Neural progenitor cell (in vitro differentiated cells): ENCODE measurements around the gene KRTAP3-2.

Experiments
- EZH2 ChIP-seq: fragments of 200-600 bp; sonication (generic); IDR thresholded peaks from 2 replicates; pipeline ENCODE4 v1.6.1; 2017; ENCODE audit warnings: antibody characterized with exemption, mild to moderate bottlenecking, moderate library complexity
- TF ChIP-seq, protein P1 (sequence below): fragments of 200-600 bp; sonication (generic); IDR thresholded peaks from 2 replicates; pipeline ENCODE4 v1.5.1; 2017; ENCODE audit warnings: antibody characterized with exemption, mild to moderate bottlenecking

- TF ChIP-seq, protein P1, sequence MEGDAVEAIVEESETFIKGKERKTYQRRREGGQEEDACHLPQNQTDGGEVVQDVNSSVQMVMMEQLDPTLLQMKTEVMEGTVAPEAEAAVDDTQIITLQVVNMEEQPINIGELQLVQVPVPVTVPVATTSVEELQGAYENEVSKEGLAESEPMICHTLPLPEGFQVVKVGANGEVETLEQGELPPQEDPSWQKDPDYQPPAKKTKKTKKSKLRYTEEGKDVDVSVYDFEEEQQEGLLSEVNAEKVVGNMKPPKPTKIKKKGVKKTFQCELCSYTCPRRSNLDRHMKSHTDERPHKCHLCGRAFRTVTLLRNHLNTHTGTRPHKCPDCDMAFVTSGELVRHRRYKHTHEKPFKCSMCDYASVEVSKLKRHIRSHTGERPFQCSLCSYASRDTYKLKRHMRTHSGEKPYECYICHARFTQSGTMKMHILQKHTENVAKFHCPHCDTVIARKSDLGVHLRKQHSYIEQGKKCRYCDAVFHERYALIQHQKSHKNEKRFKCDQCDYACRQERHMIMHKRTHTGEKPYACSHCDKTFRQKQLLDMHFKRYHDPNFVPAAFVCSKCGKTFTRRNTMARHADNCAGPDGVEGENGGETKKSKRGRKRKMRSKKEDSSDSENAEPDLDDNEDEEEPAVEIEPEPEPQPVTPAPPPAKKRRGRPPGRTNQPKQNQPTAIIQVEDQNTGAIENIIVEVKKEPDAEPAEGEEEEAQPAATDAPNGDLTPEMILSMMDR, result no peak
- no peak for TF ChIP-seq EZH2
These were observed 15.5 kb downstream of the KRTAP3-2 start, which contains the start of gene KRT40 for GRCh38 chr17:40984226-40984625.
